ENCODE measurements around the gene TRMT61A. TPM values are rescaled to one million over a fixed set of nuclear protein-coding genes. Genes with fewer than 3 reads are reported as not detected.

TRMT61A gene
- total and polyA plus RNA-seq, 2 of the 13 experiments (the other 11 are each of a cell fraction or from before 2014, with no cell fraction given), result 6.5 to 13.6 TPM

DNA sequence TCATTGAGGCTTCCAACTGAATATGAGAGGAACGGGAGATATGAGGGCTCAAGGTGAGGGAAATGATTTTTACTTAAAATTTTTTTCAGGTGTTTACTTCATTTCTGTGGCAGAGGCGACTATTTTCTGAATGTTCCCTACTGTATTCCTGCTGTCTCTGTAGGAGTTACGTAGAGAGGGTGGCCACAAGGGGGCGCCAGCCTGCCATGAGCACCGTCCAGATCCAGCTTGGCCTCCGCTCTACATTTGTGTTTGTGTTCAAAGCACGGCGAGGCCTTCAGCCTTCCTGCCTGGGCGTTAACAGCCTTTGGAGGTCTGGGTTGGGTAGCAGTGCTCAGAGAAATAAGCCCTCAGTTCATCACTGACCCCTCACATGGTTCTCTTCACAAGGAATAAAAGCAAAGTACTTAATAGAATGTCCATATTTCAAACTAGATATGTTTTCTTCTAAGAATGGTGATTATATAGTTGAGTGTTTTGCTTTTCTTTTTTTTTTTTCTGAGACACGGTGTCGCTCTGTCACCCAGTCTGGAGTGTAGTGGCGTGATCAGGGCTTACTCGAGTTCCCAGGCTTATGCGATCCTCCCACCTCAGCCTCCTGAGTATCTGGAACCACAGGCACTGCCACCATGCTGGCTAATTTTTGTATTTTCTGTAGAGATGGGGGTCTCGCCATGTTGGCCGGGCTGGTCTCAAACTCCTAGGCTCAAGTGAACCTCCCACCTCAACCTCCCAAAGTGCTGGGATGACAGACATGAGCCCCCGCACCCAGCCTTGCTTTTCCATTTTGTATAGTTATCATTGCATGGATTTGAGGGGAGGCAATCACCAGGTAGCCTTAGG, 28.6 kb upstream of the TRMT61A start (continued):
- TF ChIP-seq, protein P1, sequence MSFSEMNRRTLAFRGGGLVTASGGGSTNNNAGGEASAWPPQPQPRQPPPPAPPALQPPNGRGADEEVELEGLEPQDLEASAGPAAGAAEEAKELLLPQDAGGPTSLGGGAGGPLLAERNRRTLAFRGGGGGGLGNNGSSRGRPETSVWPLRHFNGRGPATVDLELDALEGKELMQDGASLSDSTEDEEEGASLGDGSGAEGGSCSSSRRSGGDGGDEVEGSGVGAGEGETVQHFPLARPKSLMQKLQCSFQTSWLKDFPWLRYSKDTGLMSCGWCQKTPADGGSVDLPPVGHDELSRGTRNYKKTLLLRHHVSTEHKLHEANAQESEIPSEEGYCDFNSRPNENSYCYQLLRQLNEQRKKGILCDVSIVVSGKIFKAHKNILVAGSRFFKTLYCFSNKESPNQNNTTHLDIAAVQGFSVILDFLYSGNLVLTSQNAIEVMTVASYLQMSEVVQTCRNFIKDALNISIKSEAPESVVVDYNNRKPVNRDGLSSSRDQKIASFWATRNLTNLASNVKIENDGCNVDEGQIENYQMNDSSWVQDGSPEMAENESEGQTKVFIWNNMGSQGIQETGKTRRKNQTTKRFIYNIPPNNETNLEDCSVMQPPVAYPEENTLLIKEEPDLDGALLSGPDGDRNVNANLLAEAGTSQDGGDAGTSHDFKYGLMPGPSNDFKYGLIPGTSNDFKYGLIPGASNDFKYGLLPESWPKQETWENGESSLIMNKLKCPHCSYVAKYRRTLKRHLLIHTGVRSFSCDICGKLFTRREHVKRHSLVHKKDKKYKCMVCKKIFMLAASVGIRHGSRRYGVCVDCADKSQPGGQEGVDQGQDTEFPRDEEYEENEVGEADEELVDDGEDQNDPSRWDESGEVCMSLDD (CRISPR knock-in tag; IDR thresholded peaks at IDR 0.05; ENCODE audit: borderline replicate concordance), result no peak
- no peak for TF ChIP-seq EP300 (IDR thresholded peaks at IDR 0.05; ENCODE audit: low read depth in 2 of 2, low read length in 2 of 2)
- TF ChIP-seq EP300 (CRISPR knock-in tag; IDR thresholded peaks at IDR 0.05; ENCODE audit: borderline replicate concordance), result no peak
- TF ChIP-seq PCBP1 (IDR thresholded peaks at IDR 0.05; ENCODE audit: borderline replicate concordance, low read depth, low read length), result no peak
- TF ChIP-seq, protein P2, sequence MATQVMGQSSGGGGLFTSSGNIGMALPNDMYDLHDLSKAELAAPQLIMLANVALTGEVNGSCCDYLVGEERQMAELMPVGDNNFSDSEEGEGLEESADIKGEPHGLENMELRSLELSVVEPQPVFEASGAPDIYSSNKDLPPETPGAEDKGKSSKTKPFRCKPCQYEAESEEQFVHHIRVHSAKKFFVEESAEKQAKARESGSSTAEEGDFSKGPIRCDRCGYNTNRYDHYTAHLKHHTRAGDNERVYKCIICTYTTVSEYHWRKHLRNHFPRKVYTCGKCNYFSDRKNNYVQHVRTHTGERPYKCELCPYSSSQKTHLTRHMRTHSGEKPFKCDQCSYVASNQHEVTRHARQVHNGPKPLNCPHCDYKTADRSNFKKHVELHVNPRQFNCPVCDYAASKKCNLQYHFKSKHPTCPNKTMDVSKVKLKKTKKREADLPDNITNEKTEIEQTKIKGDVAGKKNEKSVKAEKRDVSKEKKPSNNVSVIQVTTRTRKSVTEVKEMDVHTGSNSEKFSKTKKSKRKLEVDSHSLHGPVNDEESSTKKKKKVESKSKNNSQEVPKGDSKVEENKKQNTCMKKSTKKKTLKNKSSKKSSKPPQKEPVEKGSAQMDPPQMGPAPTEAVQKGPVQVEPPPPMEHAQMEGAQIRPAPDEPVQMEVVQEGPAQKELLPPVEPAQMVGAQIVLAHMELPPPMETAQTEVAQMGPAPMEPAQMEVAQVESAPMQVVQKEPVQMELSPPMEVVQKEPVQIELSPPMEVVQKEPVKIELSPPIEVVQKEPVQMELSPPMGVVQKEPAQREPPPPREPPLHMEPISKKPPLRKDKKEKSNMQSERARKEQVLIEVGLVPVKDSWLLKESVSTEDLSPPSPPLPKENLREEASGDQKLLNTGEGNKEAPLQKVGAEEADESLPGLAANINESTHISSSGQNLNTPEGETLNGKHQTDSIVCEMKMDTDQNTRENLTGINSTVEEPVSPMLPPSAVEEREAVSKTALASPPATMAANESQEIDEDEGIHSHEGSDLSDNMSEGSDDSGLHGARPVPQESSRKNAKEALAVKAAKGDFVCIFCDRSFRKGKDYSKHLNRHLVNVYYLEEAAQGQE (IDR thresholded peaks at IDR 0.05; ENCODE audit: borderline replicate concordance in 1 of 2, low read depth in 1 of 2, low read length in 2 of 2), result no peak
- TF ChIP-seq, protein P3, sequence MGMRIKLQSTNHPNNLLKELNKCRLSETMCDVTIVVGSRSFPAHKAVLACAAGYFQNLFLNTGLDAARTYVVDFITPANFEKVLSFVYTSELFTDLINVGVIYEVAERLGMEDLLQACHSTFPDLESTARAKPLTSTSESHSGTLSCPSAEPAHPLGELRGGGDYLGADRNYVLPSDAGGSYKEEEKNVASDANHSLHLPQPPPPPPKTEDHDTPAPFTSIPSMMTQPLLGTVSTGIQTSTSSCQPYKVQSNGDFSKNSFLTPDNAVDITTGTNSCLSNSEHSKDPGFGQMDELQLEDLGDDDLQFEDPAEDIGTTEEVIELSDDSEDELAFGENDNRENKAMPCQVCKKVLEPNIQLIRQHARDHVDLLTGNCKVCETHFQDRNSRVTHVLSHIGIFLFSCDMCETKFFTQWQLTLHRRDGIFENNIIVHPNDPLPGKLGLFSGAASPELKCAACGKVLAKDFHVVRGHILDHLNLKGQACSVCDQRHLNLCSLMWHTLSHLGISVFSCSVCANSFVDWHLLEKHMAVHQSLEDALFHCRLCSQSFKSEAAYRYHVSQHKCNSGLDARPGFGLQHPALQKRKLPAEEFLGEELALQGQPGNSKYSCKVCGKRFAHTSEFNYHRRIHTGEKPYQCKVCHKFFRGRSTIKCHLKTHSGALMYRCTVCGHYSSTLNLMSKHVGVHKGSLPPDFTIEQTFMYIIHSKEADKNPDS (CRISPR knock-in tag; IDR thresholded peaks at IDR 0.05), result no peak
- TF ChIP-seq, protein P4, sequence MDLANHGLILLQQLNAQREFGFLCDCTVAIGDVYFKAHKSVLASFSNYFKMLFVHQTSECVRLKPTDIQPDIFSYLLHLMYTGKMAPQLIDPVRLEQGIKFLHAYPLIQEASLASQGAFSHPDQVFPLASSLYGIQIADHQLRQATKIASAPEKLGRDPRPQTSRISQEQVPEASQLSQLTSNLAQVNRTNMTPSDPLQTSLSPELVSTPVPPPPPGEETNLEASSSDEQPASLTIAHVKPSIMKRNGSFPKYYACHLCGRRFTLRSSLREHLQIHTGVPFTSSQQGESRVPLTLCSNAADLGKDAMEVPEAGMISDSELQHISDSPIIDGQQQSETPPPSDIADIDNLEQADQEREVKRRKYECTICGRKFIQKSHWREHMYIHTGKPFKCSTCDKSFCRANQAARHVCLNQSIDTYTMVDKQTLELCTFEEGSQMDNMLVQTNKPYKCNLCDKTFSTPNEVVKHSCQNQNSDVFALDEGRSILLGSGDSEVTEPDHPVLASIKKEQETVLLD (CRISPR knock-in tag; IDR thresholded peaks at IDR 0.05; ENCODE audit: low read depth), result no peak
- TF ChIP-seq THAP11 (CRISPR knock-in tag; IDR thresholded peaks at IDR 0.05), result no peak
- TF ChIP-seq RFXANK (CRISPR knock-in tag; IDR thresholded peaks at IDR 0.05), result no peak
- TF ChIP-seq, protein P5, sequence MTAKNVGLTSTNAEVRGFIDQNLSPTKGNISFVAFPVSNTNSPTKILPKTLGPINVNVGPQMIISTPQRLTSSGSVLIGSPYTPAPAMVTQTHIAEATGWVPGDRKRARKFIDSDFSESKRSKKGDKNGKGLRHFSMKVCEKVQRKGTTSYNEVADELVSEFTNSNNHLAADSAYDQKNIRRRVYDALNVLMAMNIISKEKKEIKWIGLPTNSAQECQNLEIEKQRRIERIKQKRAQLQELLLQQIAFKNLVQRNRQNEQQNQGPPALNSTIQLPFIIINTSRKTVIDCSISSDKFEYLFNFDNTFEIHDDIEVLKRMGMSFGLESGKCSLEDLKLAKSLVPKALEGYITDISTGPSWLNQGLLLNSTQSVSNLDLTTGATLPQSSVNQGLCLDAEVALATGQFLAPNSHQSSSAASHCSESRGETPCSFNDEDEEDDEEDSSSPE (CRISPR knock-in tag; IDR thresholded peaks at IDR 0.05), result no peak
- no peak for TF ChIP-seq ZNF180 (CRISPR knock-in tag; IDR thresholded peaks at IDR 0.05; ENCODE audit: borderline replicate concordance, low read depth)
- TF ChIP-seq ZFX (CRISPR knock-in tag; IDR thresholded peaks at IDR 0.05; ENCODE audit: low read depth), result peak; percentile 73
- TF ChIP-seq NR2C2 (CRISPR knock-in tag; IDR thresholded peaks at IDR 0.05; ENCODE audit: borderline replicate concordance), result no peak
- no peak for TF ChIP-seq PAWR (CRISPR knock-in tag; IDR thresholded peaks at IDR 0.05; ENCODE audit: borderline replicate concordance)
- no peak for TF ChIP-seq NPAS2 (CRISPR knock-in tag; IDR thresholded peaks at IDR 0.05; ENCODE audit: borderline replicate concordance)
- no peak for TF ChIP-seq ZFP62 (CRISPR knock-in tag; IDR thresholded peaks at IDR 0.05)
- peak; percentile 87 for TF ChIP-seq PPARG (CRISPR knock-in tag; conservative IDR thresholded peaks at IDR 0.05)
